ENCODE results near the gene GGTLC3. TPM values are rescaled to one million over a fixed set of nuclear protein-coding genes. Genes with fewer than 3 reads are reported as not detected.
"Not testable (repeated sequence)": the region's sequence is repeated elsewhere in the genome, so short reads cannot be mapped to it uniquely, and the experiment has no call there.

Gene GGTLC3
- total and polyA plus RNA-seq, 8 donors, result 0.25 to 3.2 TPM; not detected in 6

- not testable (repeated sequence) for H3K9me3 ChIP-seq
- WGBS, 5 donors, result no CpG with 5 or more reads among the region's 3 CpGs
Measured at GRCh38 chr22:18496227-18496626, 21.7 kb downstream of the GGTLC3 start.

More at GRCh38 chr22:18496227-18496626, 21.7 kb downstream of the GGTLC3 start:
- H3K36me3 ChIP-seq; intact Hi-C loops (cut with DNase I; ENCODE audit: low total_unique reads); H3K4me3 ChIP-seq; H3K4me1 ChIP-seq; DNase-seq; H3K27me3 ChIP-seq; H3K27ac ChIP-seq: not testable (repeated sequence)

Other genes starting within 250 kb of the GGTLC3 start
- gene TMEM191B, start 9.6 kb upstream of the GGTLC3 start, total RNA-seq, result 1 to 10 TPM in 1 of 5 donors, not detected in 4; 1.7 TPM
- 1 to 10 TPM in 2 of 3 donors, under 1 TPM in 1; 0.44 to 6.3 (median 1.2) TPM for gene TMEM191B, start 9.6 kb upstream of the GGTLC3 start, polyA plus RNA-seq
- gene RIMBP3, start 93.8 kb upstream of the GGTLC3 start, total RNA-seq, result under 1 TPM in 1 of 5 donors, not detected in 4; 0.14 TPM
- gene RIMBP3, start 93.8 kb upstream of the GGTLC3 start, polyA plus RNA-seq, result under 1 TPM in 2 of 3 donors, not detected in 1; 0.03 to 0.06 TPM

Measured in stomach (tissue), 9 donors.